Measurements from ENCODE around the gene GMEB2.

GMEB2 gene

GRCh38 chr20:63539441-63540370, 87.2 kb downstream of the GMEB2 start:
- no peak overlapping the region for H3K9ac ChIP-seq (ENCODE audit: low read length)
- no peak for TF ChIP-seq EZH2phosphoT487 (IDR thresholded peaks at IDR 0.05; ENCODE audit: low read length)
- TF ChIP-seq CTCF (IDR thresholded peaks at IDR 0.05; ENCODE audit: low read length) = no peak
- no peak for TF ChIP-seq EZH2 (optimal IDR thresholded peaks at IDR 0.05; ENCODE audit: low read depth, low read length)
- H3K27me3 ChIP-seq (replicated peaks; ENCODE audit: insufficient read depth, low read length) = peaks cover 60% of the 10 kb centered on the region
- peaks cover 7% of the 10 kb centered on the region; the same call in 1 of the 2 replicates for H3K4me1 ChIP-seq (ENCODE audit: low read length)
- H3K27ac ChIP-seq (ENCODE audit: low read length) = no peak overlapping the region
- no peak overlapping the region for H3K4me3 ChIP-seq (ENCODE audit: low read length)
- no peaks in the 10 kb centered on the region for H3K36me3 ChIP-seq (replicated peaks; ENCODE audit: insufficient read depth, low read length)
- H4K20me1 ChIP-seq (ENCODE audit: insufficient read depth, low read length) = no peaks in the 10 kb centered on the region
- H3K79me2 ChIP-seq (ENCODE audit: low read length) = no peaks in the 10 kb centered on the region
- no peaks in the 10 kb centered on the region for H3K9me2 ChIP-seq (replicated peaks; ENCODE audit: insufficient read depth, low read length)
- H3K9me3 ChIP-seq (replicated peaks; ENCODE audit: insufficient read depth, low read length) = no peaks in the 10 kb centered on the region
- H3F3A ChIP-seq (ENCODE audit: insufficient read depth, low read length) = 0 out of 2 replicates have a peak, but pooled peaks cover 4% of the 10 kb centered on the region
- no peak overlapping the region for H2AFZ ChIP-seq (ENCODE audit: low read length)
- no peak for DNase-seq
- H3K4me2 ChIP-seq (ENCODE audit: low read depth, low read length) = no peak overlapping the region

- Histone ChIP-seq H3F3A (ENCODE audit: insufficient read depth, low read length) (0 out of 2 replicates have a peak, but pooled peaks cover 4% of the 10 kb centered on the region), H3K4me2 (ENCODE audit: low read depth, low read length) (no peak overlapping the region), H3K36me3 (replicated peaks; ENCODE audit: insufficient read depth, low read length) (no peaks in the 10 kb centered on the region), H3K27ac (ENCODE audit: low read length) (no peak overlapping the region), H2AFZ (ENCODE audit: low read length) (no peak overlapping the region), H3K9ac (ENCODE audit: low read length) (no peak overlapping the region), H3K9me2 (replicated peaks; ENCODE audit: insufficient read depth, low read length) (no peaks in the 10 kb centered on the region), H3K9me3 (replicated peaks; ENCODE audit: insufficient read depth, low read length) (no peaks in the 10 kb centered on the region), H3K4me1 (ENCODE audit: low read length) (peaks cover 7% of the 10 kb centered on the region; the same call in 1 of the 2 replicates), H3K27me3 (replicated peaks; ENCODE audit: insufficient read depth, low read length) (peaks cover 53% of the 10 kb centered on the region), H3K79me2 (ENCODE audit: low read length) (no peaks in the 10 kb centered on the region), H4K20me1 (ENCODE audit: insufficient read depth, low read length) (no peaks in the 10 kb centered on the region), H3K4me3 (ENCODE audit: low read length) (no peak overlapping the region)
- DNase-seq = no peak
- TF ChIP-seq EZH2 (optimal IDR thresholded peaks at IDR 0.05; ENCODE audit: low read depth, low read length) (no peak), EZH2phosphoT487 (IDR thresholded peaks at IDR 0.05; ENCODE audit: low read length) (no peak), CTCF (IDR thresholded peaks at IDR 0.05; ENCODE audit: low read length) (no peak)
Observed at GRCh38 chr20:63539092-63539430, 87.8 kb downstream of the GMEB2 start.

GRCh38 chr20:63538204-63539091, 88.5 kb downstream of the GMEB2 start:
- TF ChIP-seq EZH2phosphoT487 (IDR thresholded peaks at IDR 0.05; ENCODE audit: low read length) (no peak), EZH2 (optimal IDR thresholded peaks at IDR 0.05; ENCODE audit: low read depth, low read length) (no peak), CTCF (IDR thresholded peaks at IDR 0.05; ENCODE audit: low read length) (no peak)
- Histone ChIP-seq H3K4me2 (ENCODE audit: low read depth, low read length) (peak overlapping the region; percentile 98), H3K9ac (ENCODE audit: low read length) (no peak overlapping the region), H3K27ac (ENCODE audit: low read length) (no peak overlapping the region), H3K36me3 (replicated peaks; ENCODE audit: insufficient read depth, low read length) (no peaks in the 10 kb centered on the region), H3K9me3 (replicated peaks; ENCODE audit: insufficient read depth, low read length) (no peaks in the 10 kb centered on the region), H2AFZ (ENCODE audit: low read length) (0 out of 2 replicates have a peak overlapping the region, but pooled peaks have one; percentile 23), H3K79me2 (ENCODE audit: low read length) (no peaks in the 10 kb centered on the region), H3K27me3 (replicated peaks; ENCODE audit: insufficient read depth, low read length) (peaks cover 53% of the 10 kb centered on the region), H4K20me1 (ENCODE audit: insufficient read depth, low read length) (no peaks in the 10 kb centered on the region), H3K4me1 (ENCODE audit: low read length) (peaks cover 7% of the 10 kb centered on the region; the same call in 1 of the 2 replicates), H3K4me3 (ENCODE audit: low read length) (no peak overlapping the region), H3K9me2 (replicated peaks; ENCODE audit: insufficient read depth, low read length) (no peaks in the 10 kb centered on the region), H3F3A (ENCODE audit: insufficient read depth, low read length) (0 out of 2 replicates have a peak, but pooled peaks cover 4% of the 10 kb centered on the region)
- DNase-seq = no peak
